HepG2 (cell line): Measurements from ENCODE around the gene DGKD. TPM values are rescaled to one million over a fixed set of nuclear protein-coding genes. Genes with fewer than 3 reads are reported as not detected.
A peak's percentile ranks its signal among the peaks of the same experiment; 100 is the strongest.

Experiments used
- ATAC-seq: fragments of 200-7000 bp; cut with Tn5 transposase; 3 replicates; pipeline ENCODE4 v1.9.1; 2020; ENCODE audit warnings: mild to moderate bottlenecking, moderate library complexity
- BruUV-seq: library from RNA; stranded (reverse); fragments of 400-500 nt; replicated peaks from 2 replicates; lab custom pipeline; 2021; lab: Mats Ljungman, UMichigan
- CTCF ChIA-PET: fragments of 300-600 bp; formaldehyde crosslinking; extraction: SDS; loops from one replicate; lab custom pipeline; 2021; ENCODE audit warnings: low total read pairs, inconsistent platforms, low intra/inter-chr PET ratio; lab: Yijun Ruan, JAX
- POLR2A ChIA-PET: fragments of 350-600 bp; sonication (Branson Sonifier 250); formaldehyde crosslinking; loops from one replicate; lab custom pipeline; 2020; ENCODE audit warnings: antibody characterized with exemption, inconsistent platforms; lab: Yijun Ruan, JAX
- DNase-seq: peaks from one replicate; pipeline ENCODE4 v3.0.0-alpha.2; 2015; ENCODE audit warnings: low spot score
- FAIRE-seq: peaks from 3 replicates; lab custom pipeline; 2011; peaks lifted over from hg19 to GRCh38; lab: Jason Lieb, UNC
- H2AFZ ChIP-seq: one replicate; pipeline ENCODE4 v1.6.1; 2011; ENCODE audit warnings: low read length, inconsistent platforms
- H3K27ac ChIP-seq: fragments of 300-600 bp; 3 replicates; pipeline ENCODE4 v1.8.0; 2011; ENCODE audit warnings: mixed run types, mild to moderate bottlenecking, mixed read lengths, low read length, inconsistent platforms; ENCODE audit not compliant: insufficient read depth; ENCODE audit errors: extremely low read length
- H3K27me3 ChIP-seq, 2 experiments: fragments of 200-600 bp in 1 of 2; 2 replicates in 1 of 2; 3 replicates in 1 of 2; pipeline versions ENCODE4 v1.6.0 to v1.8.0; 2011; ENCODE audit warnings: low read length in 2 of 2, mild to moderate bottlenecking in 2 of 2, moderate library complexity in 2 of 2, inconsistent platforms in 1 of 2; ENCODE audit not compliant: insufficient read depth in 2 of 2, control insufficient read depth in 1 of 2
- H3K36me3 ChIP-seq, 2 experiments: fragments of 200-600 bp in 1 of 2; replicated peaks in 1 of 2; 2 replicates in 1 of 2; 3 replicates in 1 of 2; pipeline versions ENCODE4 v1.5.1 to v1.8.0; 2011; ENCODE audit warnings: low read length in 2 of 2, inconsistent platforms in 1 of 2; ENCODE audit not compliant: insufficient read depth in 2 of 2, control insufficient read depth in 1 of 2
- H3K4me1 ChIP-seq: 2 replicates; pipeline ENCODE4 v1.5.1; 2012; ENCODE audit warnings: low read length, inconsistent platforms; ENCODE audit not compliant: insufficient read depth
- H3K4me2 ChIP-seq: 2 replicates; pipeline ENCODE4 v1.6.0; 2011; ENCODE audit warnings: low read depth, low read length, inconsistent platforms
- H3K4me3 ChIP-seq, 3 experiments: fragments of 200-600 bp in 1 of 3; sonication (generic), shearing (Covaris generic) in 1 of 3; replicated peaks in 1 of 3; 2 replicates each; pipeline ENCODE4 v1.5.1; 2011 to 2016; ENCODE audit warnings: low read length in 3 of 3, inconsistent platforms in 2 of 3, low read depth in 2 of 3, mild to moderate bottlenecking in 2 of 3, control low read depth in 1 of 3, mixed read lengths in 1 of 3; ENCODE audit not compliant: insufficient read depth in 1 of 3
- H3K79me2 ChIP-seq: one replicate; pipeline ENCODE4 v1.6.1; 2011; ENCODE audit warnings: low read length, inconsistent platforms; ENCODE audit not compliant: insufficient read depth
- H3K9ac ChIP-seq: 2 replicates; pipeline ENCODE4 v1.6.0; 2011; ENCODE audit warnings: mild to moderate bottlenecking, low read depth, low read length, inconsistent platforms; ENCODE audit not compliant: insufficient read depth
- H3K9me3 ChIP-seq: 2 replicates; pipeline ENCODE4 v1.5.1; 2012; ENCODE audit warnings: mild to moderate bottlenecking, low read length
- H4K20me1 ChIP-seq: 2 replicates; pipeline ENCODE4 v1.6.0; 2011; ENCODE audit warnings: inconsistent platforms, mild to moderate bottlenecking, low read length, moderate library complexity; ENCODE audit not compliant: insufficient read depth
- CEBPB ChIP-seq: IDR thresholded peaks from 2 replicates; pipeline ENCODE4 v1.6.1; 2011; ENCODE audit warnings: low read depth, low read length, improper control_type of control experiment, borderline replicate concordance
- ZBTB1 ChIP-seq: sonication (generic); formaldehyde crosslinking; IDR thresholded peaks from 2 replicates; pipeline ENCODE4 v1.4.0; 2020; ENCODE audit warnings: missing genetic modification reagents, borderline replicate concordance
- ZNF460 ChIP-seq: sonication (generic); formaldehyde crosslinking; IDR thresholded peaks from 2 replicates; pipeline ENCODE4 v1.5.1; 2020; ENCODE audit warnings: missing genetic modification reagents, mild to moderate bottlenecking, borderline replicate concordance
- WGBS: methylation state at CpG from one replicate; pipeline ENCODE4 v1.1.6; 2017; ENCODE audit warnings: low lambda C conversion rate; 5-methylcytosine and 5-hydroxymethylcytosine counted together
- in situ Hi-C: cut with HindIII; loops from 2 replicates; pipeline ENCODE4 v1.10.0; 2017; ENCODE audit warnings: low pct_unique_long_range_greater_than_20kb; ENCODE audit not compliant: extremely low pct_ligation_motif_present
- intact Hi-C: fragments of 100-400 bp; cut with micrococcal nuclease; formaldehyde crosslinking; loops from one replicate; pipeline ENCODE4 v1.10.0; 2022; ENCODE audit not compliant: unreplicated experiment
- polyA plus RNA-seq, 8 experiments: library from polyadenylated mRNA; depleted of rRNA in 3 of 8; stranded (reverse) in 7 of 8; unstranded in 1 of 8; fragments of >200 nt; fragmentation: Illumina TruSeq in 4 of 8; extraction: Trizol in 4 of 8; gene quantifications; 2 replicates each; pipeline versions ENCODE4 v1.2.1 to v1.2.3, GENCODE V29; 2011 to 2016; ENCODE audit warnings: low read depth in 4 of 8, missing spikeins in 1 of 8, mixed read lengths in 1 of 8; ENCODE audit not compliant: insufficient read depth in 1 of 8
- total RNA-seq, 5 experiments: library from RNA; depleted of rRNA; stranded (reverse); fragments of >200 nt; fragmentation: Illumina TruSeq; extraction: Trizol; gene quantifications; 2 replicates each; pipeline ENCODE4 v1.2.3, GENCODE V29; 2016; ENCODE audit warnings: low read depth in 1 of 5
- TF ChIP-seq, protein P1 (sequence below): sonication (generic); formaldehyde crosslinking; IDR thresholded peaks from 2 replicates; pipeline ENCODE4 v1.5.0; 2020; ENCODE audit warnings: mild to moderate bottlenecking, missing genetic modification reagents, borderline replicate concordance

DGKD gene
- total and polyA plus RNA-seq, 2 of the 13 experiments (the other 11 are each of a cell fraction or from before 2014, with no cell fraction given) = 24.5 to 33.2 TPM

DNA sequence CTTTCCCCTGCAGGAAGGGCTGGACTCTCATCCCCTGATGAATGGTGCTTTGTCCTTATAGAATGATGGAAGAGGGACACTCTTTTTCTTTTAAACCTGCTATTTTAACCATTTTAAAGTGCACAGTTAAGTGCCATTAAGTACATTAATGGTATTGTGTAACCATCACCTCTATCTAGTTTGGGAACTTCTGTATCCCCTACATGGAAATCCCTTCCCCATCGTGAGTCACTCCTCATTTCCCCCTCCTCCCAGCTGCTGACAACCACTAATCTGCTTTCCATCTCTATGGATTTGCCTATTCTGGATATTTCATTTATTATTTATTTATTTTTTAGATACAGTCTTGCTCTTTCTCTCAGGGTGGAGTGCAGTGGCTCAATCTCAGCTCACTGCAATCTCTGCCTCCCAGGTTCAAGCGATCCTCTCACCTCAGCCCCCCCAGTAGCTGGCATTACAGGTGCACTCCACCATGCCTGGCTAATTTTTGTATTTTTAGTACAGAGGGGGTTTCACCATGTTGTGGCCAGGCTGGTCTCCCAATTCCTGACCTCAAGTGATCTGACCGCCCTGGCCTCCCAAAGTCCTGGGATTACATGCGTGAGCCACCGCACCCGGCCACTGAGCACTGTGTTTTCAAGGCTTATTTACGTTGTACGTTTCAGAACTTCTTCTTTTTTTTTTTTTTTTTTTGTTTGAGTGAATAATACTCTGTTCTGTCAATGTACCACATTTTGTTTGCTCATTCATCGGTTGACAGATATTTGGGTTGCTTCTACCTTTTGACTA, 15.8 kb downstream of the DGKD start:
- Histone ChIP-seq H3K36me3 (no peaks in the 10 kb centered on the region; a peak in 5 of 5 replicates), H3K79me2 (peaks cover 16% of the 10 kb centered on the region), H3K9ac (no peak overlapping the region), H2AFZ (no peak overlapping the region), H3K27ac (no peak overlapping the region), H3K4me2 (no peak overlapping the region), H4K20me1 (no peaks in the 10 kb centered on the region), H3K4me3 (no peak overlapping the region), H3K4me1 (peaks cover 23% of the 10 kb centered on the region), H3K9me3 (no peaks in the 10 kb centered on the region), H3K27me3 (no peaks in the 10 kb centered on the region)
- no peak for ATAC-seq
- BruUV-seq = no TSS peak
- TF ChIP-seq ZBTB1 (CRISPR knock-in tag) (no peak), ZNF460 (CRISPR knock-in tag) (peak; percentile 19; the same call in 1 of the 2 replicates), CEBPB (peak; percentile 23; the same call in 1 of the 2 replicates)
- TF ChIP-seq, protein P1, sequence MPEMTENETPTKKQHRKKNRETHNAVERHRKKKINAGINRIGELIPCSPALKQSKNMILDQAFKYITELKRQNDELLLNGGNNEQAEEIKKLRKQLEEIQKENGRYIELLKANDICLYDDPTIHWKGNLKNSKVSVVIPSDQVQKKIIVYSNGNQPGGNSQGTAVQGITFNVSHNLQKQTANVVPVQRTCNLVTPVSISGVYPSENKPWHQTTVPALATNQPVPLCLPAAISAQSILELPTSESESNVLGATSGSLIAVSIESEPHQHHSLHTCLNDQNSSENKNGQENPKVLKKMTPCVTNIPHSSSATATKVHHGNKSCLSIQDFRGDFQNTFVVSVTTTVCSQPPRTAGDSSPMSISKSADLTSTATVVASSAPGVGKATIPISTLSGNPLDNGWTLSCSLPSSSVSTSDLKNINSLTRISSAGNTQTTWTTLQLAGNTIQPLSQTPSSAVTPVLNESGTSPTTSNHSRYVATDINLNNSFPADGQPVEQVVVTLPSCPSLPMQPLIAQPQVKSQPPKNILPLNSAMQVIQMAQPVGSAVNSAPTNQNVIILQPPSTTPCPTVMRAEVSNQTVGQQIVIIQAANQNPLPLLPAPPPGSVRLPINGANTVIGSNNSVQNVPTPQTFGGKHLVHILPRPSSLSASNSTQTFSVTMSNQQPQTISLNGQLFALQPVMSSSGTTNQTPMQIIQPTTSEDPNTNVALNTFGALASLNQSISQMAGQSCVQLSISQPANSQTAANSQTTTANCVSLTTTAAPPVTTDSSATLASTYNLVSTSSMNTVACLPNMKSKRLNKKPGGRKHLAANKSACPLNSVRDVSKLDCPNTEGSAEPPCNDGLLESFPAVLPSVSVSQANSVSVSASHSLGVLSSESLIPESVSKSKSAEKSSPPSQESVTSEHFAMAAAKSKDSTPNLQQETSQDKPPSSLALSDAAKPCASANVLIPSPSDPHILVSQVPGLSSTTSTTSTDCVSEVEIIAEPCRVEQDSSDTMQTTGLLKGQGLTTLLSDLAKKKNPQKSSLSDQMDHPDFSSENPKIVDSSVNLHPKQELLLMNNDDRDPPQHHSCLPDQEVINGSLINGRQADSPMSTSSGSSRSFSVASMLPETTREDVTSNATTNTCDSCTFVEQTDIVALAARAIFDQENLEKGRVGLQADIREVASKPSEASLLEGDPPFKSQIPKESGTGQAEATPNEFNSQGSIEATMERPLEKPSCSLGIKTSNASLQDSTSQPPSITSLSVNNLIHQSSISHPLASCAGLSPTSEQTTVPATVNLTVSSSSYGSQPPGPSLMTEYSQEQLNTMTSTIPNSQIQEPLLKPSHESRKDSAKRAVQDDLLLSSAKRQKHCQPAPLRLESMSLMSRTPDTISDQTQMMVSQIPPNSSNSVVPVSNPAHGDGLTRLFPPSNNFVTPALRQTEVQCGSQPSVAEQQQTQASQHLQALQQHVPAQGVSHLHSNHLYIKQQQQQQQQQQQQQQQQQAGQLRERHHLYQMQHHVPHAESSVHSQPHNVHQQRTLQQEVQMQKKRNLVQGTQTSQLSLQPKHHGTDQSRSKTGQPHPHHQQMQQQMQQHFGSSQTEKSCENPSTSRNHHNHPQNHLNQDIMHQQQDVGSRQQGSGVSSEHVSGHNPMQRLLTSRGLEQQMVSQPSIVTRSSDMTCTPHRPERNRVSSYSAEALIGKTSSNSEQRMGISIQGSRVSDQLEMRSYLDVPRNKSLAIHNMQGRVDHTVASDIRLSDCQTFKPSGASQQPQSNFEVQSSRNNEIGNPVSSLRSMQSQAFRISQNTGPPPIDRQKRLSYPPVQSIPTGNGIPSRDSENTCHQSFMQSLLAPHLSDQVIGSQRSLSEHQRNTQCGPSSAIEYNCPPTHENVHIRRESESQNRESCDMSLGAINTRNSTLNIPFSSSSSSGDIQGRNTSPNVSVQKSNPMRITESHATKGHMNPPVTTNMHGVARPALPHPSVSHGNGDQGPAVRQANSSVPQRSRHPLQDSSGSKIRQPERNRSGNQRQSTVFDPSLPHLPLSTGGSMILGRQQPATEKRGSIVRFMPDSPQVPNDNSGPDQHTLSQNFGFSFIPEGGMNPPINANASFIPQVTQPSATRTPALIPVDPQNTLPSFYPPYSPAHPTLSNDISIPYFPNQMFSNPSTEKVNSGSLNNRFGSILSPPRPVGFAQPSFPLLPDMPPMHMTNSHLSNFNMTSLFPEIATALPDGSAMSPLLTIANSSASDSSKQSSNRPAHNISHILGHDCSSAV (CRISPR knock-in tag) = no peak
- ChIA-PET POLR2A (no interaction called here), CTCF (no interaction called here)
- 89% methylated on average over 9 of the region's 9 CpGs for WGBS
- FAIRE-seq = no peak
- in situ Hi-C loops = no loop called here
- DNase-seq = no peak
- intact Hi-C loops = no loop called here
